GM21723 (cell line): ENCODE measurements around the gene PSME1.

Experiments used
- ATAC-seq: cut with Tn5 transposase; IDR thresholded peaks from one replicate; pipeline ENCODE4 v1.9.1; 2021; ENCODE audit warnings: mild to moderate bottlenecking, moderate library complexity; ENCODE audit not compliant: unreplicated experiment

The PSME1 gene

GRCh38 chr14:24186831-24187538 lies 51.0 kb downstream of the PSME1 start:
- no peak for ATAC-seq

- no peak for ATAC-seq
These were observed 51.5 kb downstream of the PSME1 start for GRCh38 chr14:24187539-24187915.
